GM18498 (cell line): ENCODE results near the gene TDRD9.

Experiments used
- ATAC-seq: cut with Tn5 transposase; IDR thresholded peaks from one replicate; pipeline ENCODE4 v1.9.1; 2021; ENCODE audit warnings: mild to moderate bottlenecking, moderate library complexity; ENCODE audit not compliant: unreplicated experiment

Gene TDRD9

GRCh38 chr14:104101651-104102281, 173.5 kb downstream of the TDRD9 start:
- ATAC-seq: no peak
